Astrocyte of the spinal cord (primary cell): ENCODE data around the gene YPEL2.

Source experiments
- DNase-seq: peaks from one replicate; pipeline ENCODE4 v3.0.0; 2011; ENCODE audit warnings: low read depth, low spot score
- H3K4me3 ChIP-seq: 2 replicates; pipeline ENCODE4 v1.5.1; 2011; ENCODE audit warnings: low read depth, mild to moderate bottlenecking, low read length, moderate library complexity
- CTCF ChIP-seq: IDR thresholded peaks from 2 replicates; pipeline ENCODE4 v1.5.1; 2012; ENCODE audit warnings: low read depth, mild to moderate bottlenecking, low read length, inconsistent platforms
- in situ Hi-C: cut with HindIII; loops from 2 replicates; pipeline ENCODE4 v1.10.0; 2017; ENCODE audit warnings: low sequenced_read_pairs

The YPEL2 gene

GRCh38 chr17:59413014-59413766 is 81.7 kb downstream of the YPEL2 start:
- TF ChIP-seq CTCF = no peak
- in situ Hi-C loops = no loop called here
- DNase-seq = no peak
- no peak overlapping the region for H3K4me3 ChIP-seq

DNA sequence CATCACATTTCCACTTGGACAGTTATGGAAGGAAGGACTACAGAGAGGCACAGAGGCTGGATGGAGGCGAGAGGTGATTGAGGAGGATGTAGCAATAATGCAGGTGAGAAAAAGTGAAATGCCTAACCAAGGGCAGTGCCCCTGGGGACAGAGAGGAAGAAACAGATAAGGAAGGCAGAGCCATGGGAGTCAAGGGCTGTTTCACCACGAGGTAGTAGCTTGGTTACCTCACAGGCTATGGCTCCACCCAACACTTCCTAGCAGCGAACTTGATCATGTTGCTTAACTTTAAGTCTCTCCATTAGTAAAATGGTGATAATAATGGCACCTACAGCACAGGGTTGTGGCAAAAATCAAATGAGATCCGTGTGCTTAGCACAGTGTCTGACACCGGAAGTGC is 83.9 kb downstream of the YPEL2 start:
- in situ Hi-C loops = no loop called here
- DNase-seq = no peak
- no peak for TF ChIP-seq CTCF
- H3K4me3 ChIP-seq = no peak overlapping the region

GRCh38 chr17:59416184-59416583 is 84.7 kb downstream of the YPEL2 start:
- TF ChIP-seq CTCF = no peak
- in situ Hi-C loops = no loop called here
- DNase-seq = no peak
- no peak overlapping the region for H3K4me3 ChIP-seq

GRCh38 chr17:59417452-59417851 is 86.0 kb downstream of the YPEL2 start:
- no peak overlapping the region for H3K4me3 ChIP-seq
- in situ Hi-C loops = no loop called here
- no peak for TF ChIP-seq CTCF
- DNase-seq = no peak

- H3K4me3 ChIP-seq = no peak overlapping the region
- DNase-seq = no peak
- in situ Hi-C loops = no loop called here
- TF ChIP-seq CTCF = no peak
Measured at GRCh38 chr17:59418732-59419166, 87.3 kb downstream of the YPEL2 start.

- in situ Hi-C loops = no loop called here
- no peak for DNase-seq
- H3K4me3 ChIP-seq = no peak overlapping the region
- TF ChIP-seq CTCF = no peak
Measured at GRCh38 chr17:59420901-59421300, 89.4 kb downstream of the YPEL2 start.
